Hematopoietic multipotent progenitor cell treated with erythropoietin and hydrocortisone succinate and interleukin-3 and kit ligand, for 15 days (in vitro differentiated cells): ENCODE results near the gene VSTM4.

Source experiments
- DNase-seq: peaks from one replicate; pipeline ENCODE4 v3.0.0-alpha.2; 2015; ENCODE audit warnings: low spot score

VSTM4 gene

DNA sequence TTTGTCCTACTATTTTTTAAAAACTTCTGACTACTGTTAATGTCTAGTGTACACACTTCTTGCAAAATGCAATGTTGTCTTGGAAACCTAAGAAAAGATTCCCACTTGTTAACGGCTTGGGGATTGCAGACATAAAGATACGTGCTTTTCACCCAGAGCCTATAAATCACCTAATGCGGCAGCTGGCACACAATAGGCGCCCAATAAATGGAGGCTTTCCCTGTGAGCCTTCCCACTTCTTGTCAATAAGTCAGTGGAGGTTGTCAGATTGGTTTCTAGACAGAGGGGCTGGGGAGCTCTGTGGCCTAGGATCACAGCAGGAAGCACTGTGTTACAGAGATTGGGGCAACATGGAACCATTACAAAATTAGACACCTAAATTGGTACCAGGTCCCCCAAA, 74.7 kb downstream of the VSTM4 start:
- DNase-seq = no peak

DNA sequence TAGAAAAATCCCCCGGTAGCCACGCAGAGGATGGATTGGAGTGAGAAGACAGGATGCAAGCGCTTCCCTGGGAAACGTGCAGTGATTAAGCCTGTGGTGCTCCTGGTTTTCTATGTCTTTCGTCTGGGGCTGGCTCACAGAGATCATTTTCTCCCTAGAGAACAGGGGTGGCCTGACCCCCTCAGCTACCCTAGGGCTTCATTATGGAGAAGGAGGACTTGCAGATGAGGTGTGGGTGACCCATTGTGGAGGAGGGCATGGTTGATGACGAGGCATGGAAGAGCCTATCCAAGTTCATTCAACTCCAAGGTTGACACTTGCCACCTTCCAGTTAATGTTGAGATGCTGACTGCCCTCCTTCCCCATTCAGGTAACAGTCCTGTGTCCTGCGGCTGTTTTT, 75.9 kb downstream of the VSTM4 start:
- DNase-seq = no peak

GRCh38 chr10:49038711-49039110, 76.6 kb downstream of the VSTM4 start:
- DNase-seq = no peak

GRCh38 chr10:49037187-49037586, 78.1 kb downstream of the VSTM4 start:
- DNase-seq = no peak

GRCh38 chr10:49036638-49037037, 78.7 kb downstream of the VSTM4 start:
- DNase-seq = no peak

DNA sequence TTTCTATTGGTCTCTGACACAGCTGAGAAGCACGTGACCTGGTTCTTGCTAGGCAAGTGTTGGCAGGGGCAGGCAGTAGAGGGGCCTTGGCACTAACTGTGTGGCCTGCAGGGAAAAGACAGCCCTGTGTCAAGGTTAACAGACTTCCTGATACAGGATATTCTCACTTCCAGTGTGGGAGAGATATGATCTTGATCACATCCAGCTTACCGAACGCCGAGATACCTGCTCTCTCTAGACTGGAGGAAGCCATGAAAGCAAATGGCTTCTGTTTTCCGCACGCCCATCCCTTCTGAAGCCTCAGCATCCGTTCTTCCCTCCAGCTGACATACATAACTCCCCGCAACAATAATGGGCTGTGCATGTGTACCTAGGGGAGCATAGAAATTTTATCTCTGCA, 79.4 kb downstream of the VSTM4 start:
- DNase-seq = no peak

DNA sequence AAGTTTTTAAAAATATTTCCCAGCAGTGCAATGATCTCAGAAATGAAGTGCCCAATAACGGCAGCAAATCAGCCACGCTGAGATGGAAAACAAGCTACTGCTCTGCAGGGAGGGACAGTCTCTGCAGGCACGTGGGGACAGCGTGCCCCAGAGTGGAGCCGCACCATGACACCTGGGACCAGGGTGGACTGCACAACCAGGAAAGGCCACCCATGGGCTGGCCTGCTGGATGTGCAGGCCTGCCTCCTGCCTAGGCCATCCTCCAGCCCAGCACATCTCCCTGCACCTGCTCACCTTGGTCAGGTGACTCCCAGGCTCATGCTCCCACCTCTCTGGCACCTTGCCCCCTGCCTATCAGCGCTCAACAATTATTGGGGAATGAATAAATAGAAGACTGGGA, 80.4 kb downstream of the VSTM4 start:
- no peak for DNase-seq

DNA sequence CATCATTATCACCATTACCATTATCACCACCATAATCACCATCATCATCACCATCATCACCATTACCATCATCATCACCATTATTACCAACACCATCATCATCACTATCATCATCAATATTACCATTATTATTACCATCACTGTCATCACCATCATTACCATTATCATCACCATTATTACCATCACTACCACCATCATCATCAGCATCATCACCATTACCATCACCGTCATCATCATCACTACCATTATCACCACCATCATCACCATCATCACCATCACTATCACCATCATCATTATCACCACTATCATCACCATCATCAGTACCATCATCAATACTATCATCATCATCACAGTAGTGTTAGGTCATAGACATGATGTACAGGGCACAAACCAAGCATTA, 81.4 kb downstream of the VSTM4 start:
- no peak for DNase-seq

DNA sequence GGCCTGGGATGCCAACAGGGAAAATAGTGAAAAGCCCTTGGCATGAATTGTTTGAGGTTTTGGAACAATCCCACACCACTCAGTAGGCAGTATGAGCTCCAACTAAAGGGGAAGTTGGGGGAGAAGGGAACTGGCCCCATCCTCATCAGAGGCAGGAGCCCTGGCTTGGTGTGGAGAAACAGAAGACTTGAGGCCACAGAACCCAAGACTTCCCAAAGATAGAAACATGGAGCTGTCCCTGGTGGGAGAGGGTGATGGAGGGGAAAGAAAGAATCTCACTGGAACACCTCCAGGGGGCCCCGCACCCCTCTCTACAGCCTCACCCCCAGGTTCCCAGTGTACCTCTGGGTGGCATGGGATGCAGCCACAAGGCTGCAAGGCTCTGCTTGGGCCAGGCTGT, 85.7 kb downstream of the VSTM4 start:
- no peak for DNase-seq

- no peak for DNase-seq
Measured at GRCh38 chr10:49028639-49029038, 86.7 kb downstream of the VSTM4 start.

GRCh38 chr10:49025347-49025983, 89.9 kb downstream of the VSTM4 start:
- DNase-seq = no peak

- no peak for DNase-seq
Measured at GRCh38 chr10:49024484-49024883, 90.8 kb downstream of the VSTM4 start.

GRCh38 chr10:49023752-49024151, 91.6 kb downstream of the VSTM4 start:
- no peak for DNase-seq

GRCh38 chr10:49023071-49023470, 92.3 kb downstream of the VSTM4 start:
- no peak for DNase-seq

- DNase-seq = no peak
Measured at GRCh38 chr10:49021685-49022084, 93.6 kb downstream of the VSTM4 start.

DNA sequence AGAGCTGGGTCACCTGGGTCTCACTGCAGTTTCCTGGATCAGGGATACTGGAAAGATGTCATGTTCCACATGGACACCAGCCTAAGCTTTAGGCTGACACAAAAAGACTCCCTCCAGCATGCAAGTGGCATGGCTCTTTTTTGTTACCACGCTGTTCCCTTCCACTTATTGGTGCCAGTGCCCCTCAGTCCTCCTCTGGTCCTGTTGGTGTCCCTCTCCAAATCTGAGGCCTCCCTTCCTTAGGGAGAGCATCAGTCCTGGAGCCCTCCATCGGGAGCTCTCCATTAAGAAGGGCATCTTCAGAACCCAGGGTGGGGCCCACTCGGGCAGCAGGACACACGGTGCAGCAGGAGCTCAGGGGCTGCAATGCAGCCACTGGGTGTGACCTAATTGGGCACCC, 99.6 kb downstream of the VSTM4 start:
- DNase-seq = no peak

- DNase-seq = no peak
Measured at GRCh38 chr10:49012603-49013002, 102.7 kb downstream of the VSTM4 start.

DNA sequence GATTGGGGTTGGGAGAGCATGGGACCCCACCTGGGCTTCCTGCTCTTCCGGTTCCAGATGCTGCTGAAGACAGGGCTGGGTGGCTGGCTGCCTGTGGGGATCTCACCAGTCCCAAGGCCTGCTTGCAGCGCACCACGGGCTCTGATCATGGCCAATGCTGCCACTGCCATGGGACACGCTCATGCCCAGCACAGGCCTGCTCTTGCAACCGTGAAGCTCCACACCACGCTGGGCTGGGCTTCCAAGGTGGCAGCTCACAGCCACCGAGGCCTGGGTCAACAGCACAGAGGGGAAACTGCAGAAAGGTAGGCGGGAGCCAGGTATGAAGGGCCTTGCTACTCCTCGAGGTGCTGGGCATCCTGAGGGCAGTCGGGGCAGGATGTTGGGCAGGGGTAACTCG, 103.6 kb downstream of the VSTM4 start:
- DNase-seq = no peak

GRCh38 chr10:49010865-49011264, 104.5 kb downstream of the VSTM4 start:
- DNase-seq = no peak

DNA sequence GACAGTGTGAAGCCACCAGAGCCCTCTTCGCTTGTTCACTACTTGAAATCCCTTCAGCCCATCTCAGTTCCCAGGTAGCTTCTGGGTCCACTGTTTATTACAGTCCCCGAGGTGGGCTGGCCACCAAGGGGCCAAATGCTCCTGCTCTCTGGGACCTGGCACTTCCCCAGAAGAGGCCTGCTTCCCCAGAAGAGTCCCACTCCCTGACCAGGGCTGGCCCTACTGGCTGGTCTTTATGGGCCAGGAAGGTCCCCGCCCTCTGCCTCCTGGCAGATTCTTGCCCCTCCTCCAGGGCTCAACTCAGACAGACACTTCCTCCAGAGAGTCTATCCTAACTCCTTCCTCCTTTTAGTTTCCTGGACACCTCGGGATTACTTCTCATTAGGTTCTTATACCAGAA, 105.0 kb downstream of the VSTM4 start:
- DNase-seq = no peak

DNA sequence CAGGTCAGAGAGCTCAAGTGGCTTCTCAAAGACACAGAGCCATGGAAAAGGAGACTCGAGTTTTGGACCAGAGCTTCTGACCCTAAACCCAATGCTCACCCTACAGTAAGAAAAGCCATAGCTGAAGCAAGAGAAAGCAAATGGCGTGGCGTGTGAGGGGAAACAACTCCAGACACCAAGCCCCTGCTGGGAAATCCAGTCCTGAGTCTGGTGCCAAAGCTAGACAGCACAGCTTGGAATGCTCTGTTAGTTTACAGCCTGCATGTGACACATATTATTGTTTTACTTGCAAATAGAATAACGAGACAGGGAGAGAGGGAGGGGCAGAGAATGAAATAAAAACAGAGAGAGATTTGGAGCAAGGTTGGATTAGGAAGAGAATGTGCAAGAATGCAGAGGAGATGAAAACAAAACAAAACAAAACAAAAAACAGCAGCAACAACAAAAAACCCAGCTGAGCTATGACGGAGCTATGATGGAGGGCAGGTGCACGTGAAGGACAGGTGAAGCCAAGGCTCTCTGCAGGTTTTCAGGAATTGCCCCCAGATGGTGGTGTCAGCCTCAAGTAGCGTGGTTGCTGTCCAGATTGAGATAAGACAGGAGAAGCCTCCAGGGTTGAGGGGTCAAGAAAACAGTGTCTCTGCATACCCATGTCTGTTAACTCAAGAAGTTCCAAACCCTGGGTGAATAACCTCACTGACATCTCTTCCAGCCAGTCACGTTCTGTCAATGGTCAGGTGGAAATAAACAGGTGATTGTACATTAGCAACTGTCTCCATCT, 105.9 kb downstream of the VSTM4 start:
- DNase-seq = no peak

DNA sequence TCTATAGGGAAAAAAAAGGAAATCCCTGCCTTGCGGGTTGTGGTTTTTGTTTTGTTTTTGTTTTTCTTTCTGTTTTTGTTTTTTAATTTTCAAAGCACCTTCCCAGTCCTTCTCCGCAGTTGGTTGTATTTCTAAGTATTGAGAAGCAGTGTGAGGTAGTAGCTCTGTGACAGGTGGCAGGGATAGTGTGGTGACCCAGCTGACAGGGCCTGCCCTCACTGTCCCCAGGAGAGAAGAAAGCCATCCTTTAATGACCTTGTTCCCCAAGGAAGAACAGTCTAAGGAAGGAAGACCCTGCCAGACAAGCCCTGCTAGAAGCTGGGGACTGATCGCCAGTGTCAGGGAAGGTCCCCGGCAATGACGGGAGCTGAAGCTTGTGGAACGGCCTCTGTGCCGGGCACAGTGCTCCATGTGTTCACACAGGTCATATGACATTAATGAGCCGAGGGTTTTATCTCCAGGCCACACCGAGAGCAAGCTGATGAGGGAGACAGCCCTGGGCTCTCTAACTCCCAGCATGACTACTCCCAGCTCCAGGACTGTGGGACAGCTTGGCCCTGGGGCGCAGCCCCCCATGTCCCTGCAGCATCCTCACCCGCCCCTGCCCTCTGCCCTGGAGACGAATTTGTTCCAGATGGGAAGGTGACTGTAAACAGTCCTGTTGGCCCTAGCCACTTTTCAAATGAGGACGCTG, 106.7 kb downstream of the VSTM4 start:
- no peak for DNase-seq

- no peak for DNase-seq
Measured at GRCh38 chr10:49008091-49008490, 107.2 kb downstream of the VSTM4 start.
